DLD1 (cell line): Measurements from ENCODE around the gene MYO3A.

Source experiments
- in situ Hi-C: cut with HindIII; loops from 2 replicates; pipeline ENCODE4 v1.10.0; 2017; ENCODE audit warnings: low sequenced_read_pairs

The MYO3A gene, protein sequence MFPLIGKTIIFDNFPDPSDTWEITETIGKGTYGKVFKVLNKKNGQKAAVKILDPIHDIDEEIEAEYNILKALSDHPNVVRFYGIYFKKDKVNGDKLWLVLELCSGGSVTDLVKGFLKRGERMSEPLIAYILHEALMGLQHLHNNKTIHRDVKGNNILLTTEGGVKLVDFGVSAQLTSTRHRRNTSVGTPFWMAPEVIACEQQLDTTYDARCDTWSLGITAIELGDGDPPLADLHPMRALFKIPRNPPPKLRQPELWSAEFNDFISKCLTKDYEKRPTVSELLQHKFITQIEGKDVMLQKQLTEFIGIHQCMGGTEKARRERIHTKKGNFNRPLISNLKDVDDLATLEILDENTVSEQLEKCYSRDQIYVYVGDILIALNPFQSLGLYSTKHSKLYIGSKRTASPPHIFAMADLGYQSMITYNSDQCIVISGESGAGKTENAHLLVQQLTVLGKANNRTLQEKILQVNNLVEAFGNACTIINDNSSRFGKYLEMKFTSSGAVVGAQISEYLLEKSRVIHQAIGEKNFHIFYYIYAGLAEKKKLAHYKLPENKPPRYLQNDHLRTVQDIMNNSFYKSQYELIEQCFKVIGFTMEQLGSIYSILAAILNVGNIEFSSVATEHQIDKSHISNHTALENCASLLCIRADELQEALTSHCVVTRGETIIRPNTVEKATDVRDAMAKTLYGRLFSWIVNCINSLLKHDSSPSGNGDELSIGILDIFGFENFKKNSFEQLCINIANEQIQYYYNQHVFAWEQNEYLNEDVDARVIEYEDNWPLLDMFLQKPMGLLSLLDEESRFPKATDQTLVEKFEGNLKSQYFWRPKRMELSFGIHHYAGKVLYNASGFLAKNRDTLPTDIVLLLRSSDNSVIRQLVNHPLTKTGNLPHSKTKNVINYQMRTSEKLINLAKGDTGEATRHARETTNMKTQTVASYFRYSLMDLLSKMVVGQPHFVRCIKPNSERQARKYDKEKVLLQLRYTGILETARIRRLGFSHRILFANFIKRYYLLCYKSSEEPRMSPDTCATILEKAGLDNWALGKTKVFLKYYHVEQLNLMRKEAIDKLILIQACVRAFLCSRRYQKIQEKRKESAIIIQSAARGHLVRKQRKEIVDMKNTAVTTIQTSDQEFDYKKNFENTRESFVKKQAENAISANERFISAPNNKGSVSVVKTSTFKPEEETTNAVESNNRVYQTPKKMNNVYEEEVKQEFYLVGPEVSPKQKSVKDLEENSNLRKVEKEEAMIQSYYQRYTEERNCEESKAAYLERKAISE (N-terminal part only)

DNA sequence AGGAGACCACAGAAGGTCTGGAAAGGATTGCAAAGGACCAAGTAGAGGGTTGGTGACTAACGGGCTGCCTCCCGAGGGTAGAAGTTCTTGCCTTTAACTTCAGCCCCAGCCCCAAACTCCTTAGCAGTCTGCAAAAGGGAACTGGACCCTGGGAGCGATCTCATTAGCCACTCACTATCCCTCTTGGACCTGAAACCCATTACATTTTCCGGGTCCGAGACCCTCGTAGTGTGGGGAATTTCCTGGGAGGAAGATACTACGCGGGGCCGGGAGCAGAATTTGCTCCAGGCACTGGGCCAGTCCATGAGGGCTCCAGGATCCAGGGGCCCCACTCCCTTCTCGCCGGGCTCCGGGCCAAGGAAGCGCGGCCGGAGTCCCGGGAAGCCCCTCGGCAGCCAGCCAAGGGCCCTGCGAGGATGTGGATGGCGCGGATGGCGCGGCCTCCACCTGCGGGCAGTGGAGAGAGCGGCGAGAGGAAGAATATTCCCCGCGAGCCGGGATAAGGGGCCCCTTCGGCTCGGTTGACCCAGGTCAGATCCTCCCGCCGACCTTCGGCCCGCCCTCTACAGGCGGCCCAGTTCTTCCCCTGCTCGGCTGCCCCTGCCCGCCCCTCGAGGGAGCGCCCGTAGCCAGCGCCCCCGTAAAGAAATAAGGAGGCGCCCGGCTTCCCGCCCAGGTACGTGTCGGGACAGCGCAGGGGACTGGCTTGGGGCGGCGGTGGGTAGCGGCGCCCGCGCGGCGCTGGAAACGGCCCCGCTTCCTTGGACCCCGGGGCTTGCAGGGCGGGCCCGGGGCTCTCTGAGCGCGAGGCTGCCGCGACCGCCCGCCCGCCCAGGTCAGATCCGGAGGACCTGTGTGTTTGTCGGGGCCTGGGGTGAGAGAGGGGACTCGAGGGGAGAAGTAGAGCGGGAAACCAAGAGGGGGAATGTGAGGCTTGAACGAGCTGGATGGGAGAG lies at the start of gene MYO3A:
TSS of gene MYO3A (plus strand) at position 577 of the 956 bp plus-strand sequence. CDS start 17,882 bp downstream, outside the sequence.
- in situ Hi-C loops = no loop called here

DNA sequence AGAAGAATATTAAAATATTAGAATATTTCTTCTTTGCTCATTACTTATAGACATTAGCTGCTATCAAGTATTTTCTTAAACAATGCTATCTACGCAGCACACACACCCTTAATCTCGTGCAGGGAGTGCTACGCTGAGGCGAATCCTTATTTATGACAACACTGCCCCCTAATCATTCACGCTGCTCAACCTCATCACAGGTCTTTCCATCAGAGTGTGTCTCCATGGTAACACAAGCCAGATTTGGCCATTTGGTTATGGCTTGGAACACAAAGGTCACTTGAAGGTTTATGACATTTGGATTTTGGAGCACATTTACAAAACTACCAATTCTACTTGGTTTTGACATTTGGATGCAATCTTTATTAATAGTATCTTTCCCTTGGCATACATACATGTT lies 45.4 kb upstream of the MYO3A start:
- in situ Hi-C loops = no loop called here

- in situ Hi-C loops = no loop called here
Observed at GRCh38 chr10:25890995-25891394, 43.0 kb upstream of the MYO3A start.

DNA sequence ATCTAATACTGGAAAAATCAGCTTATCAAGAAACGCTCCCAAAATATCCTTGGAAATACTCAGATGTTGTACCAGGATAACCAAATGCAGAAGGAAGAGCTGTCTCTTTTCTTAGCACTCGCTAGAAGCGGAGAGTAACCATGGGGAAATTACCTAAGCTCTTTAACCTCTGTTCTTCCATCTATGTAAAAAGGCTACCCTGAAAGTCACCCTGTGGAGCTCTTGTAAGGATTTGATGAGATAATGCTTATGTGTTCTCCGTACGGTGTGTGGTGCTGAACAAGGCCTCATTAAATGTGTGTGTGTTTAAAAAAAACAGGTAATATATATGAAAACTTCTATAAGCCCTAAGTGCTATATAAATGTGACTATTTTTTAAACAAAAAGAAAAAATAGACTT lies 38.2 kb upstream of the MYO3A start:
- in situ Hi-C loops = no loop called here

DNA sequence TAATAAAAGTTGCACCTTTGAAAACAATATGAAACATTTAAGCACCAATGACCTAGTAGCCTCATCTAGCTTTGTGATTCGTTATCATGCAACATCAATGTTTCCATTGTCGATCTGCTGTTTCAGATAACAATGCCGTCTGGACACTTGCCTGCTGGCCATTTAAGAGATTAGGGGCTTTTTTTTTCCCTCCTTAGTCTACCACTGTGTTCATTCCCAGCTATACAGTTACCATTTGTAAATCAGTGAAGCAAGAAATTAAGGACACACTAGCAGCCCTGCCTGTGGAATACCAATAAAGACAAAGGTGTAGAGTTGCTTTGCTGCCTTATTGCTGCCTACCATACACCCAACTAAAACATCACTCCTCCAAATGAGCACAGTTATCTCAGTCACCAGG lies 37.6 kb upstream of the MYO3A start:
- in situ Hi-C loops = no loop called here

GRCh38 chr10:25899304-25899703 lies 34.7 kb upstream of the MYO3A start:
- in situ Hi-C loops = no loop called here

- in situ Hi-C loops = no loop called here
Observed at GRCh38 chr10:25901199-25901598, 32.8 kb upstream of the MYO3A start.

DNA sequence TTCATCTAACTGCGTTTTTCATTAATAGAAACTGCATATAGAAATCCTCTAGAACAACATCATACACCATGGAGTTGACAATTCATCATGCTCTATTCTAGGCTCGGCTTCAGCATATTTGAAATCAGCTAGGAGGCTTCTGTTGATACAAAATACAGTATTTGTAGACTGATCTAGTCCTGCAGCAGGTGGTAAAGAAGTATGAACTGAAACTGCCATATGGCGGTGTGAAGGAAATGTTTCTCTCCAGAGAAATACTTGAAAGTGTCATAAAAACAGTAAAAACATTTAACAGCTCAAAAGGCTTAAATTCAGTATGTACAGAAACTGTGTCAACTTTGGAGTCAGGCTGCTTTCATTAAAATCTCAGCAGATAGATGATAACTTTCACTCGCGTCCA lies 32.0 kb upstream of the MYO3A start:
- in situ Hi-C loops = no loop called here

GRCh38 chr10:25907261-25907660 lies 26.8 kb upstream of the MYO3A start:
- in situ Hi-C loops = no loop called here

DNA sequence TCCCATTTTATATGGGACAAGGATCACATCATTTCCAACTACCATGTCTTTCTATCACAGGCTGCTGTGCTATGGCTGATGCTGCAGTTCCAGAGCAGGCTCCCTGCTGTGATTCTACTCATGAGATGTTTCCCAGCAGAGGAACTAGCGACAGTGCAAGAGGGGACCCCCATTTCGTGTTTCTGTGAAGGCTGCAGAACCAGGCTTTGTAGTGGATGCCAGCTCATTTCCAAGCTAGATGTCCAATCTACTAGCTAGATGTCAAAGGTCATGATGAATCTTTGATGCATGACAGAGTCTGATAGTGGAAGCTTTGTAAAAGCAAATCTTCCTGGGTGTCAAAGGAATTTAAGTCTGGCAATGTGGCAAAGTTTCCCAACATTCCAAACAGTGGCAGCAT lies 21.2 kb upstream of the MYO3A start:
- in situ Hi-C loops = no loop called here

DNA sequence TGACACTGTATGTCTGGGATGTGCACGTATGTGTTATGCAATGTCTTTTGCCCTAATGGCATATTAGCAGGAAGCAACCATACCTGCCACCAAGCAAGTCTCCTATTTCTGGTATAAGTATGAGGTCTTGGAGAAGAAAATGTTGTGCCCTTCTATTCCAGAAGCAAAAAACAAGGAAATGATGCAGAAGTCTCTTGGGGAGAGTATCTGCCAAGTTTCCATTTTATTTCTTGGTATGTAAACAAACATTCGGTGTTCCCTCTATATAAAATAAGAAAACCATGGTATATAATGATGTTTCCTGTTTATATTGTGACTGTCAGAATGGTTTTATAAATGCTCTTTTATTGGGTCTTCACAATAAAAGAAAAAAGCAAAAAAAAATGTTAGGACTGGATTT lies 19.3 kb upstream of the MYO3A start:
- in situ Hi-C loops = no loop called here

DNA sequence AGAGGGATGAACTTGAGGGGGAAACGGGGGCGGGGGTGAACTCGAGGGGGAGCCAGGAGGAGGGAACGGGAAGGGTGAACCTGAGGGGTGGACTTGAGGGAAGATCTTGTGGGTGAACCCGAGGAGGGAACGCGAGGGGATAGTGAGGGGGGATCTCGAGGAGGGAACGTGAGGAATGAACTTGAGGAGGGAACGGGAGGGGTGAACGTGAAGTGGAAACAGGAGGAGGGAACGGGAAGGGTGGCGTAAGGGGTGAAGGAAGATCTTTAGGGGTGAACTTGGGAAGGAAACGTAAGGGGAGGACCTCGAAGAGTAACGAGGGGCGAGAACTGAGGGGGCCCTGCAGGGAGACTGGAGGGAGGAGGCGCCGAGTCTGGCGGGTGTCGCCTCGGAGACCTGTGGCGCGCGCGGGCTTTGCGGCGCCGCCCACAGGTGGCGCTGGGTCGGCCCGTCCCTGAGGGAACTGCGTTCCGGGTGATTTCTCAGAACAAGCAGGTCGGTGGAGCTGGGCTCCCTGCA lies 651 bp downstream of the MYO3A start:
- in situ Hi-C loops = no loop called here

GRCh38 chr10:25938405-25938804 lies 4.4 kb downstream of the MYO3A start:
- in situ Hi-C loops = no loop called here

DNA sequence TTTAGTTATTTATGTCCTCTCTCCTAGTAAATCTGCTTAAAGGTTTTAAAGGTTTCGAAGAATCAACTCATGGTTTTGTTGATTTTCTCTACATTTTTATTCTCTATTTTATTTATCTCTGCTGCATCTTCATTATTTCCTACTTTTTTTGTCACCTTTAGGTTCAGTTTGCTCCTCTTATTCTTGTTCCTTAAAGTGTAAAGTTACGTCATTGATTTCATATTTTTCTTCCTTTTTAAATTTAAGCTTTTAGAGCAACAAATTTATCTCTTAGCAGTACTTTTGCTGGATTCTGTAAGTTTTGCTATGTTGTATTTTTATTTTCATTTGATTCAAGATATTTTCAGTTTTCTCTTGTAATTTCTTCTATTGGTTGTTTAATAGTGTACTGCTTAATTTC lies 10.7 kb downstream of the MYO3A start:
- in situ Hi-C loops = no loop called here

DNA sequence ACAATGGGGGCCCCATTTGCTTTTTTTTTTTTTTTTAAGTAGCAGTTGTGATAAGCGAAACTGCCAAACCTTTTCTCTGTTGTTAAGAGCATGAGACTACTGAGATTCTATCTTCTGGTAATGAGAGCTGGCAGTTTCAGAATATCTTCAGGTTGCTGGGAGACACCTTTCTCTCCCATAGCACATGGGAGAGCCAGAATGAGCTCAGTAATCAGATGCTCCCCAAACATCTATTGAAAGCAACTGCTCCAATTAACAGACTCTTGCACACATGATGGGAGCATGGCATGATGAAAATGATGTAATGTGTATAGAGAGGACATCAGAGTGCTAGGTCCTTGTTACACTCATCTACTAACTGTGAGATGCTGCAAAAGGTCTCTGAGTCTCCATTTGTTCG lies 18.8 kb downstream of the MYO3A start:
- in situ Hi-C loops = no loop called here

DNA sequence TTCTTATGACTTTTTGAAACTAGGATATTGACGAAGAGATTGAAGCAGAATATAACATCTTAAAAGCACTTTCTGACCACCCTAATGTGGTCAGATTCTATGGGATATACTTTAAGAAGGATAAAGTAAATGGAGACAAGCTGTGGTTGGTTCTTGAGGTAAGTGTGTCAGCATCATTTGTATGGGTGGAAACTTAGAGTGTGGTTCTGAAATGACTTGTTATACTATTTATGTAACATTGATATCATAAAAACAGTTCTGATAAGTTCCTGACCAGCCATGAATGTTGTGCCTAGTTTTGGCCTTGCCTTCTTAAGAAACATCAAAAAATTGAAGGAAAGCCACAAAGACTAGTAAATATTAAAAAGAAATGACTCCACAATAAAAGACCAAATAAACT lies 20.8 kb downstream of the MYO3A start:
- in situ Hi-C loops = no loop called here

DNA sequence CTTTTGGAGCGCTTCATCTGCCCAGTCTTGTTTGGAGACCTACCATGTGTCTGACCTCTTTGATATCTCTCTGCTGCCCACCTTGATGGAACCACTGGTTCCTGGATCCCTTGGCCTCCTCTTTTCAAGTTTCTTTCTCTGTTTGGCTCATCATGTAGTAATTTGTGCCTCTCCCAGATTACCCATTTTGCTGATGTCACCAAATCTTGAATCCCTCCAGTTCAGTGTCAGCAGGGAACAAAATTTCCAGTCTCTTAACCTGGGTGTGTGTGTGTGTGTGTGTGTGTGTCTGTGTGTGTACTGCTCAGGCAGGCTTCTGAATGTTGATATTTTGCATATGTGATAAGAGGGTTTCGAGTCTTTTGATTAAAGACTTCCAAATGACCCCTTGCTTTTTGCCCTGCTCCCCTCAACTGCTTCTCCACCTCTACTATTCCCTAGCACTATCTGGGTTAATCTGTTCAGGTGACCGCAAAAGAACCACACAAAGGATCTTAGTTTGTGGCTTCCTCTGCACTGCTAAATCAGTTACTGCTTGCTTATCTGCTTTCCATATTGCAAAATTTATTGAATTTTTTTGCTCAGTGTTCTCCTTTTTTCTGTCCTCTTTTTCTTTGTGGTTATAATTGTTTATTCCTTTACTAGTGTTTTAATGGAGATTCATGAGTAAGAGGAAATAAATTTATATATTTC lies 25.7 kb downstream of the MYO3A start:
- in situ Hi-C loops = no loop called here

DNA sequence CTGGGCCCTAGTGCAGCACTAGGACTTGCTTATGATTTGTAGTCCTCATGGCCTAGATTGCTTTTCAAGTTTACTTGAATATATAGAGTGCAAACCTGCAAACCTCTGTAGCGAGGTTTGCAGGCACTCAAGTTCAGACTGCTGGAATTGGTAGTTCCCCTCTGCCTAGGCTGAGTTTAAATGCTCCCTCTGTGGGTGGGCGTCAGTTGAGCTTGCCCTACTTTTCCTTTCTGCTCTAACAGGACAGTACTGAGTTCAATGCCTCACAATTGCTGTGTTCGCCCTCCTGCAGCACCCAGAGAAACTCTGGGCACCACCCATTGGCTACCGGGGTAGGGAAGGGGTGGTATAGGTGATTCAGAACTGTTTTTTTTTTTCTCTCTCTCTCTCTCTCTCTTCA lies 31.6 kb downstream of the MYO3A start:
- in situ Hi-C loops = no loop called here

- in situ Hi-C loops = no loop called here
Observed at GRCh38 chr10:25966844-25967243, 32.8 kb downstream of the MYO3A start.
